Measurements from ENCODE around the gene CCDC187. TPM values are rescaled to one million over a fixed set of nuclear protein-coding genes. Genes with fewer than 3 reads are reported as not detected.

CCDC187 gene
- polyA plus RNA-seq, 3 donors: not detected

- peaks cover 0 to 4% (median 0%) of the 10 kb centered on the region in 7 donors for H3K9me3 Mint-ChIP-seq
- no peak overlapping the region for H3K4me3 Mint-ChIP-seq
- 97% methylated on average over 6 of the region's 6 CpGs for WGBS (ENCODE audit: insufficient coverage)
- Histone ChIP-seq H3K9ac (ENCODE audit: insufficient read depth, low read length, poor library complexity, severe bottlenecking) (no peak overlapping the region), H3K27me3 (ENCODE audit: control insufficient read depth in 2 of 2, insufficient read depth in 2 of 2, low read length in 2 of 2) (peaks cover 0 to 4% of the 10 kb centered on the region in 2 donors), H3K4me3 (replicated peaks in 1 of 3; ENCODE audit: low read depth in 2 of 3, low read length in 3 of 3) (no peak overlapping the region), H2AFZ (ENCODE audit: insufficient read depth, low read depth, low read length, poor library complexity, severe bottlenecking) (peak overlapping the region; percentile 86), H3K27ac (ENCODE audit: low read depth in 1 of 2, low read length in 2 of 2) (no peak overlapping the region), H3K79me2 (ENCODE audit: insufficient read depth, low read length) (no peaks in the 10 kb centered on the region), H3K36me3 (replicated peaks in 1 of 2; ENCODE audit: control insufficient read depth in 1 of 2, insufficient read depth in 2 of 2, low read length in 2 of 2) (no peaks in the 10 kb centered on the region), H4K20me1 (ENCODE audit: insufficient read depth, low read length) (no peaks in the 10 kb centered on the region), H3K9me3 (replicated peaks in 1 of 2; ENCODE audit: control insufficient read depth in 1 of 2, insufficient read depth in 1 of 2, low read length in 2 of 2) (no peaks in the 10 kb centered on the region), H3K4me1 (ENCODE audit: control insufficient read depth in 1 of 2, insufficient read depth in 2 of 2, low read length in 2 of 2) (peaks cover 17 to 29% of the 10 kb centered on the region in 2 donors), H3K4me2 (replicated peaks; ENCODE audit: extremely low read depth, low read length, poor library complexity, severe bottlenecking) (no peak overlapping the region)
- peaks cover 4 to 18% (median 14%) of the 10 kb centered on the region in 3 donors for H3K27me3 Mint-ChIP-seq (ENCODE audit: low read depth in 3 of 3)
- H3K36me3 Mint-ChIP-seq: no peaks in the 10 kb centered on the region
- intact Hi-C loops (cut with micrococcal nuclease): no loop called here
- no peak overlapping the region for H3K27ac Mint-ChIP-seq
- peaks cover 20% of the 10 kb centered on the region for H3K4me1 Mint-ChIP-seq
- no peak for DNase-seq
- TF ChIP-seq CTCF (IDR thresholded peaks at IDR 0.05): no peak
Observed at GRCh38 chr9:136268735-136269134, 35.2 kb downstream of the CCDC187 start.

- Mint-ChIP-seq H3K36me3 (no peaks in the 10 kb centered on the region), H3K4me1 (peaks cover 20% of the 10 kb centered on the region), H3K9me3 (peaks cover 0 to 4% (median 0%) of the 10 kb centered on the region in 7 donors), H3K27me3 (ENCODE audit: low read depth in 3 of 3) (peaks cover 4 to 18% (median 14%) of the 10 kb centered on the region in 3 donors), H3K27ac (no peak overlapping the region), H3K4me3 (no peak overlapping the region)
- Histone ChIP-seq H3K4me1 (ENCODE audit: control insufficient read depth in 1 of 2, insufficient read depth in 2 of 2, low read length in 2 of 2) (peaks cover 17 to 29% of the 10 kb centered on the region in 2 donors), H4K20me1 (ENCODE audit: insufficient read depth, low read length) (no peaks in the 10 kb centered on the region), H3K4me3 (replicated peaks in 1 of 3; ENCODE audit: low read depth in 2 of 3, low read length in 3 of 3) (no peak overlapping the region), H3K9ac (ENCODE audit: insufficient read depth, low read length, poor library complexity, severe bottlenecking) (no peak overlapping the region), H3K27ac (ENCODE audit: low read depth in 1 of 2, low read length in 2 of 2) (no peak overlapping the region), H3K79me2 (ENCODE audit: insufficient read depth, low read length) (no peaks in the 10 kb centered on the region), H3K9me3 (replicated peaks in 1 of 2; ENCODE audit: control insufficient read depth in 1 of 2, insufficient read depth in 1 of 2, low read length in 2 of 2) (no peaks in the 10 kb centered on the region), H3K36me3 (replicated peaks in 1 of 2; ENCODE audit: control insufficient read depth in 1 of 2, insufficient read depth in 2 of 2, low read length in 2 of 2) (no peaks in the 10 kb centered on the region), H3K4me2 (replicated peaks; ENCODE audit: extremely low read depth, low read length, poor library complexity, severe bottlenecking) (no peak overlapping the region), H3K27me3 (ENCODE audit: control insufficient read depth in 2 of 2, insufficient read depth in 2 of 2, low read length in 2 of 2) (peaks cover 0 to 4% of the 10 kb centered on the region in 2 donors), H2AFZ (ENCODE audit: insufficient read depth, low read depth, low read length, poor library complexity, severe bottlenecking) (peak overlapping the region; percentile 86)
- intact Hi-C loops (cut with micrococcal nuclease): no loop called here
- no peak for DNase-seq
- 14% methylated on average over 1 of the region's 6 CpGs for WGBS (ENCODE audit: insufficient coverage)
- no peak for TF ChIP-seq CTCF (IDR thresholded peaks at IDR 0.05)
Observed at GRCh38 chr9:136268318-136268717, 35.6 kb downstream of the CCDC187 start.
